WTC11 (cell line): ENCODE results near the gene RARS2. TPM values are rescaled to one million over a fixed set of nuclear protein-coding genes. Genes with fewer than 3 reads are reported as not detected.

Experiments used
- ATAC-seq: fragments of 200-7000 bp; cut with Tn5 transposase; 2 replicates; pipeline ENCODE4 v1.10.0; 2021; ENCODE audit warnings: mild to moderate bottlenecking, moderate library complexity
- CTCF ChIA-PET: fragments of 300-600 bp; sonication (Branson Sonifier 250); formaldehyde crosslinking; loops from one replicate; lab custom pipeline; 2021; ENCODE audit warnings: antibody characterized with exemption; lab: Charles Lee
- POLR2A ChIA-PET: fragments of 350-600 bp; sonication (Branson Sonifier 250); formaldehyde crosslinking; loops from one replicate; lab custom pipeline; 2021; ENCODE audit warnings: antibody characterized with exemption; lab: Charles Lee
- DNase-seq: peaks from one replicate; pipeline ENCODE4 v3.0.0; 2021; ENCODE audit warnings: low spot score
- H3K27ac Mint-ChIP-seq: 2 replicates; pipeline ENCODE4 v1.8.0; 2021; ENCODE audit warnings: mixed read lengths
- H3K27me3 Mint-ChIP-seq: 2 replicates; pipeline ENCODE4 v1.8.0; 2021; ENCODE audit warnings: low read depth, mild to moderate bottlenecking, moderate library complexity, mixed read lengths
- H3K36me3 Mint-ChIP-seq: 2 replicates; pipeline ENCODE4 v1.8.0; 2021; ENCODE audit warnings: mixed read lengths
- H3K4me1 Mint-ChIP-seq: 2 replicates; pipeline ENCODE4 v1.8.0; 2022; ENCODE audit warnings: mixed read lengths
- H3K4me3 Mint-ChIP-seq: 2 replicates; pipeline ENCODE4 v1.8.0; 2021; ENCODE audit warnings: mild to moderate bottlenecking, moderate library complexity, mixed read lengths
- H3K9me3 Mint-ChIP-seq: 2 replicates; pipeline ENCODE4 v1.8.0; 2021; ENCODE audit warnings: mixed read lengths
- AFF4 ChIP-seq: sonication (generic); formaldehyde crosslinking; IDR thresholded peaks from 2 replicates; pipeline ENCODE4 v1.8.1; 2023; ENCODE audit warnings: mild to moderate bottlenecking, missing genetic modification reagents, borderline replicate concordance
- CREM ChIP-seq: sonication (generic); formaldehyde crosslinking; IDR thresholded peaks from 2 replicates; pipeline ENCODE4 v1.8.1; 2022; ENCODE audit warnings: mild to moderate bottlenecking, missing genetic modification reagents, moderate library complexity
- FOXP1 ChIP-seq: sonication (generic); formaldehyde crosslinking; IDR thresholded peaks from 2 replicates; pipeline ENCODE4 v1.8.0; 2022; ENCODE audit warnings: missing genetic modification reagents, mild to moderate bottlenecking, moderate library complexity, borderline replicate concordance
- PRDM15 ChIP-seq: sonication (generic); formaldehyde crosslinking; IDR thresholded peaks from 2 replicates; pipeline ENCODE4 v1.8.0; 2022; ENCODE audit warnings: missing genetic modification reagents
- RORB ChIP-seq: fragments of 250-450 bp; sonication (Bioruptor Pico); IDR thresholded peaks from 2 replicates; pipeline ENCODE4 v1.9.0; 2021; ENCODE audit warnings: mild to moderate bottlenecking
- SP1 ChIP-seq: sonication (generic); formaldehyde crosslinking; conservative IDR thresholded peaks from 2 replicates; pipeline ENCODE4 v1.8.1; 2022; ENCODE audit warnings: missing genetic modification reagents
- STAT6 ChIP-seq: sonication (generic); formaldehyde crosslinking; conservative IDR thresholded peaks from 2 replicates; pipeline ENCODE4 v1.8.1; 2023; ENCODE audit warnings: mild to moderate bottlenecking, low read depth, missing genetic modification reagents, moderate library complexity
- ZBTB21 ChIP-seq: sonication (generic); formaldehyde crosslinking; IDR thresholded peaks from 2 replicates; pipeline ENCODE4 v1.8.1; 2023; ENCODE audit warnings: mild to moderate bottlenecking, missing genetic modification reagents, borderline replicate concordance
- ZNF121 ChIP-seq: sonication (generic); formaldehyde crosslinking; IDR thresholded peaks from 2 replicates; pipeline ENCODE4 v1.8.0; 2023; ENCODE audit warnings: missing genetic modification reagents
- ZNF138 ChIP-seq: sonication (generic); formaldehyde crosslinking; conservative IDR thresholded peaks from 2 replicates; pipeline ENCODE4 v1.8.1; 2022; ENCODE audit warnings: mild to moderate bottlenecking, moderate library complexity, missing genetic modification reagents
- ZNF263 ChIP-seq: sonication (generic); formaldehyde crosslinking; IDR thresholded peaks from 2 replicates; pipeline ENCODE4 v1.8.1; 2022; ENCODE audit warnings: low read depth, mild to moderate bottlenecking, moderate library complexity, missing genetic modification reagents
- ZNF317 ChIP-seq: sonication (generic); formaldehyde crosslinking; IDR thresholded peaks from 2 replicates; pipeline ENCODE4 v1.8.1; 2023; ENCODE audit warnings: low read depth, mild to moderate bottlenecking, moderate library complexity, missing genetic modification reagents, borderline replicate concordance
- ZNF512 ChIP-seq: sonication (generic); formaldehyde crosslinking; IDR thresholded peaks from 2 replicates; pipeline ENCODE4 v1.8.1; 2022; ENCODE audit warnings: missing genetic modification reagents, borderline replicate concordance
- ZSCAN18 ChIP-seq: fragments of 250-450 bp; sonication (Bioruptor Pico); IDR thresholded peaks from 2 replicates; pipeline ENCODE4 v2.1.2; 2022; ENCODE audit warnings: mild to moderate bottlenecking, moderate library complexity
- total RNA-seq: library from RNA; stranded (reverse); gene quantifications from 3 replicates; pipeline ENCODE4 v1.2.3, GENCODE V29; 2021

The RARS2 gene
- total RNA-seq, 1 experiment from 2014 or later: 32.9 TPM

GRCh38 chr6:87541041-87541440 lies 48.7 kb downstream of the RARS2 start (continued):
- TF ChIP-seq AFF4: no peak
- no peak for TF ChIP-seq ZNF263 (CRISPR knock-in tag)
- TF ChIP-seq ZNF317 (CRISPR knock-in tag): no peak
- TF ChIP-seq, all 79 proteins: peak for 0

GRCh38 chr6:87540539-87540938 lies 49.2 kb downstream of the RARS2 start:
- ATAC-seq: no peak
- Mint-ChIP-seq H3K27me3 (no peaks in the 10 kb centered on the region), H3K36me3 (peaks cover 52% of the 10 kb centered on the region), H3K27ac (no peak overlapping the region), H3K4me3 (no peak overlapping the region), H3K4me1 (no peaks in the 10 kb centered on the region), H3K9me3 (peaks cover 10% of the 10 kb centered on the region)
- POLR2A ChIA-PET: no interaction called here
- TF ChIP-seq ZNF121 (CRISPR knock-in tag): no peak
- no peak for TF ChIP-seq ZNF138 (CRISPR knock-in tag)
- TF ChIP-seq STAT6 (CRISPR knock-in tag): no peak
- no peak for DNase-seq
- CTCF ChIA-PET: interaction anchor here (0.6 kb wide), 2 partner anchors 25 to 476 kb away, joined by 3 read pairs; no protein-coding TSS in a partner anchor

- CTCF ChIA-PET: no interaction called here
- TF ChIP-seq FOXP1 (CRISPR knock-in tag): no peak
- TF ChIP-seq ZBTB21 (CRISPR knock-in tag): no peak
- no peak for TF ChIP-seq AFF4
- TF ChIP-seq SP1: no peak
- TF ChIP-seq RORB (CRISPR knock-in tag): no peak
- TF ChIP-seq PRDM15 (CRISPR knock-in tag): no peak
- no peak for TF ChIP-seq ZNF512
- TF ChIP-seq CREM (CRISPR knock-in tag): no peak
- TF ChIP-seq ZSCAN18 (CRISPR knock-in tag): no peak
These were observed 50.2 kb downstream of the RARS2 start for GRCh38 chr6:87539554-87539953.

More at GRCh38 chr6:87539554-87539953, 50.2 kb downstream of the RARS2 start:
- Mint-ChIP-seq H3K9me3 (peaks cover 10% of the 10 kb centered on the region), H3K36me3 (peaks cover 47% of the 10 kb centered on the region), H3K4me3 (no peak overlapping the region), H3K27me3 (no peaks in the 10 kb centered on the region), H3K27ac (peak overlapping the region; percentile 85), H3K4me1 (no peaks in the 10 kb centered on the region)
- no peak for ATAC-seq
- POLR2A ChIA-PET: no interaction called here
- DNase-seq: no peak
